ENCODE results near the gene GZMM. TPM values are rescaled to one million over a fixed set of nuclear protein-coding genes. Genes with fewer than 3 reads are reported as not detected.

The GZMM gene
- total and polyA plus RNA-seq, 2 experiments from 2014 or later, result 0.29 TPM; not detected in 1

- no peak overlapping the region for H3K27ac Mint-ChIP-seq
- H3K27me3 Mint-ChIP-seq (ENCODE audit: insufficient read depth, low read depth, poor library complexity), result peaks cover 25% of the 10 kb centered on the region
- Histone ChIP-seq H3K27me3 (ENCODE audit: insufficient read depth) (peaks cover 15% of the 10 kb centered on the region), H4K20me1 (replicated peaks; ENCODE audit: insufficient read depth) (peaks cover 4% of the 10 kb centered on the region; the same call in 1 of the 2 replicates), H3K27ac (ENCODE audit: low read depth) (no peak overlapping the region), H3K4me3 (no peak overlapping the region), H3K4me1 (ENCODE audit: insufficient read depth) (no peaks in the 10 kb centered on the region), H3K79me2 (replicated peaks; ENCODE audit: insufficient read depth) (no peaks in the 10 kb centered on the region), H3K36me3 (ENCODE audit: insufficient read depth) (no peaks in the 10 kb centered on the region), H3F3A (replicated peaks; ENCODE audit: low read depth) (no peaks in the 10 kb centered on the region; the same call in 1 of the 2 replicates), H2AFZ (no peak overlapping the region), H3K9me2 (ENCODE audit: insufficient read depth) (no peaks in the 10 kb centered on the region), H3K4me2 (no peak overlapping the region)
- TF ChIP-seq ETS1 (IDR thresholded peaks at IDR 0.05) (no peak), CREB1 (CRISPR knock-in tag; IDR thresholded peaks at IDR 0.05; ENCODE audit: low read depth) (no peak), ZNF462 (CRISPR knock-in tag; IDR thresholded peaks at IDR 0.05) (no peak), ZNF114 (CRISPR knock-in tag; IDR thresholded peaks at IDR 0.05) (no peak), EZH2 (IDR thresholded peaks at IDR 0.05; ENCODE audit: low read depth, unreplicated experiment) (no peak), EZH2phosphoT487 (IDR thresholded peaks at IDR 0.05; ENCODE audit: unreplicated experiment) (no peak), CTCF (conservative IDR thresholded peaks at IDR 0.05; ENCODE audit: low read depth in 2 of 2) (no peak), STAT1 (IDR thresholded peaks at IDR 0.05; ENCODE audit: unreplicated experiment) (no peak), NANOG (IDR thresholded peaks at IDR 0.05; ENCODE audit: borderline replicate concordance) (no peak), ZNF331 (CRISPR knock-in tag; IDR thresholded peaks at IDR 0.05; ENCODE audit: low read depth) (no peak), JUNB (IDR thresholded peaks at IDR 0.05; ENCODE audit: unreplicated experiment) (no peak), REST (IDR thresholded peaks at IDR 0.05; ENCODE audit: unreplicated experiment) (no peak), POLR2AphosphoS5 (IDR thresholded peaks at IDR 0.05; ENCODE audit: low read depth) (no peak)
- H3K4me1 Mint-ChIP-seq, result no peaks in the 10 kb centered on the region
- DNase-seq (ENCODE audit: low spot score), result no peak
- peaks cover 10% of the 10 kb centered on the region for H3K9me3 Mint-ChIP-seq
- ATAC-seq, result no peak
- H3K4me3 Mint-ChIP-seq, result no peak overlapping the region
- no peaks in the 10 kb centered on the region for H3K36me3 Mint-ChIP-seq (ENCODE audit: low read depth)
Measured at GRCh38 chr19:595326-596262, 51.7 kb downstream of the GZMM start.

Data from GM23338 (cell line).